Measurements from ENCODE around the gene VAV1.

GRCh38 chr19:6728346-6728745, 44.2 kb upstream of the VAV1 start:
- TF ChIP-seq PHF8 (IDR thresholded peaks at IDR 0.05; ENCODE audit: borderline replicate concordance, low read depth) (no peak), CHD2 (IDR thresholded peaks at IDR 0.05; ENCODE audit: low read length, partially characterized antibody) (no peak), MAZ (IDR thresholded peaks at IDR 0.05; ENCODE audit: borderline replicate concordance, low read depth, low read length) (no peak), CTCF (IDR thresholded peaks at IDR 0.05) (no peak), FOSL2 (IDR thresholded peaks at IDR 0.05) (no peak), FOSL2 (CRISPR knock-in tag; IDR thresholded peaks at IDR 0.05) (no peak), BHLHE40 (IDR thresholded peaks at IDR 0.05; ENCODE audit: low read depth, low read length) (no peak), POLR2A (IDR thresholded peaks at IDR 0.05; ENCODE audit: low read length) (no peak)
- TF ChIP-seq, protein P1, sequence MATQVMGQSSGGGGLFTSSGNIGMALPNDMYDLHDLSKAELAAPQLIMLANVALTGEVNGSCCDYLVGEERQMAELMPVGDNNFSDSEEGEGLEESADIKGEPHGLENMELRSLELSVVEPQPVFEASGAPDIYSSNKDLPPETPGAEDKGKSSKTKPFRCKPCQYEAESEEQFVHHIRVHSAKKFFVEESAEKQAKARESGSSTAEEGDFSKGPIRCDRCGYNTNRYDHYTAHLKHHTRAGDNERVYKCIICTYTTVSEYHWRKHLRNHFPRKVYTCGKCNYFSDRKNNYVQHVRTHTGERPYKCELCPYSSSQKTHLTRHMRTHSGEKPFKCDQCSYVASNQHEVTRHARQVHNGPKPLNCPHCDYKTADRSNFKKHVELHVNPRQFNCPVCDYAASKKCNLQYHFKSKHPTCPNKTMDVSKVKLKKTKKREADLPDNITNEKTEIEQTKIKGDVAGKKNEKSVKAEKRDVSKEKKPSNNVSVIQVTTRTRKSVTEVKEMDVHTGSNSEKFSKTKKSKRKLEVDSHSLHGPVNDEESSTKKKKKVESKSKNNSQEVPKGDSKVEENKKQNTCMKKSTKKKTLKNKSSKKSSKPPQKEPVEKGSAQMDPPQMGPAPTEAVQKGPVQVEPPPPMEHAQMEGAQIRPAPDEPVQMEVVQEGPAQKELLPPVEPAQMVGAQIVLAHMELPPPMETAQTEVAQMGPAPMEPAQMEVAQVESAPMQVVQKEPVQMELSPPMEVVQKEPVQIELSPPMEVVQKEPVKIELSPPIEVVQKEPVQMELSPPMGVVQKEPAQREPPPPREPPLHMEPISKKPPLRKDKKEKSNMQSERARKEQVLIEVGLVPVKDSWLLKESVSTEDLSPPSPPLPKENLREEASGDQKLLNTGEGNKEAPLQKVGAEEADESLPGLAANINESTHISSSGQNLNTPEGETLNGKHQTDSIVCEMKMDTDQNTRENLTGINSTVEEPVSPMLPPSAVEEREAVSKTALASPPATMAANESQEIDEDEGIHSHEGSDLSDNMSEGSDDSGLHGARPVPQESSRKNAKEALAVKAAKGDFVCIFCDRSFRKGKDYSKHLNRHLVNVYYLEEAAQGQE (IDR thresholded peaks at IDR 0.05) = no peak

All from A549 (cell line).